GM23338 (cell line): ENCODE data around the gene RPL14. TPM values are rescaled to one million over a fixed set of nuclear protein-coding genes. Genes with fewer than 3 reads are reported as not detected.
A peak's percentile ranks its signal among the peaks of the same experiment; 100 is the strongest.

ENCODE experiments used
- ATAC-seq: fragments of 200-7000 bp; cut with Tn5 transposase; 3 replicates; pipeline ENCODE4 v1.9.1; 2020
- DNase-seq: peaks from one replicate; pipeline ENCODE4 v3.0.0-alpha.2; 2015; ENCODE audit warnings: low spot score
- H2AFZ ChIP-seq: fragments of 200-600 bp; sonication (generic); 2 replicates; pipeline ENCODE4 v1.8.0; 2016; ENCODE audit warnings: antibody characterized with exemption, mild to moderate bottlenecking, moderate library complexity
- H3F3A ChIP-seq: fragments of 200-600 bp; sonication (generic); replicated peaks from 2 replicates; pipeline ENCODE4 v1.8.0; 2017; ENCODE audit warnings: antibody characterized with exemption, mixed run types, low read depth
- H3K27ac ChIP-seq: fragments of 200-600 bp; sonication (generic); 2 replicates; pipeline ENCODE4 v1.6.1; 2016; ENCODE audit warnings: low read depth
- H3K27me3 ChIP-seq: fragments of 200-600 bp; sonication (generic); 2 replicates; pipeline ENCODE4 v1.8.0; 2016; ENCODE audit warnings: mild to moderate bottlenecking, mixed run types, moderate library complexity; ENCODE audit not compliant: insufficient read depth
- H3K36me3 ChIP-seq: fragments of 200-600 bp; sonication (generic); 2 replicates; pipeline ENCODE4 v1.8.0; 2016; ENCODE audit warnings: mild to moderate bottlenecking; ENCODE audit not compliant: insufficient read depth
- H3K4me1 ChIP-seq: fragments of 200-600 bp; sonication (generic); 2 replicates; pipeline ENCODE4 v1.8.0; 2016; ENCODE audit warnings: mild to moderate bottlenecking, moderate library complexity; ENCODE audit not compliant: insufficient read depth
- H3K4me2 ChIP-seq: fragments of 200-600 bp; sonication (generic); 2 replicates; pipeline ENCODE4 v1.7.1; 2017; ENCODE audit warnings: mixed run types
- H3K4me3 ChIP-seq: fragments of 200-600 bp; sonication (generic); 2 replicates; pipeline ENCODE4 v1.6.1; 2016; ENCODE audit warnings: mixed run types
- H3K79me2 ChIP-seq: fragments of 200-600 bp; sonication (generic); replicated peaks from 2 replicates; pipeline ENCODE4 v1.8.0; 2017; ENCODE audit warnings: mild to moderate bottlenecking; ENCODE audit not compliant: insufficient read depth
- H3K9me2 ChIP-seq: fragments of 200-600 bp; sonication (generic); 2 replicates; pipeline ENCODE4 v1.8.0; 2017; ENCODE audit not compliant: insufficient read depth
- H4K20me1 ChIP-seq: fragments of 200-600 bp; sonication (generic); replicated peaks from 2 replicates; pipeline ENCODE4 v1.8.0; 2017; ENCODE audit warnings: mild to moderate bottlenecking; ENCODE audit not compliant: insufficient read depth
- H3K27ac Mint-ChIP-seq: 2 replicates; pipeline ENCODE4 v1.8.0; 2020; ENCODE audit warnings: inconsistent platforms, mild to moderate bottlenecking, moderate library complexity, mixed read lengths
- H3K27me3 Mint-ChIP-seq: 3 replicates; pipeline ENCODE4 v1.8.0; 2022; ENCODE audit warnings: low read depth, mild to moderate bottlenecking, moderate library complexity, mixed read lengths, inconsistent platforms; ENCODE audit not compliant: insufficient read depth, poor library complexity
- H3K36me3 Mint-ChIP-seq: 3 replicates; pipeline ENCODE4 v1.8.0; 2021; ENCODE audit warnings: low read depth, mild to moderate bottlenecking, inconsistent platforms, moderate library complexity, mixed read lengths
- H3K4me1 Mint-ChIP-seq: 3 replicates; pipeline ENCODE4 v1.8.0; 2020; ENCODE audit warnings: mild to moderate bottlenecking, inconsistent platforms, mixed read lengths
- H3K4me3 Mint-ChIP-seq: 3 replicates; pipeline ENCODE4 v1.8.0; 2021; ENCODE audit warnings: moderate library complexity, mild to moderate bottlenecking, inconsistent platforms, mixed read lengths
- H3K9me3 Mint-ChIP-seq: 3 replicates; pipeline ENCODE4 v1.8.0; 2020; ENCODE audit warnings: moderate library complexity, mild to moderate bottlenecking, inconsistent platforms, mixed read lengths
- EZH2phosphoT487 ChIP-seq: fragments of 200-600 bp; sonication (generic); IDR thresholded peaks from one replicate; pipeline ENCODE4 v1.8.1; 2018; ENCODE audit warnings: antibody characterized with exemption; ENCODE audit not compliant: unreplicated experiment
- JUNB ChIP-seq: IDR thresholded peaks from one replicate; pipeline ENCODE4 v1.6.1; 2016; ENCODE audit warnings: antibody characterized with exemption; ENCODE audit not compliant: unreplicated experiment
- NANOG ChIP-seq: IDR thresholded peaks from 2 replicates; pipeline ENCODE4 v1.6.1; 2016; ENCODE audit warnings: antibody characterized with exemption, borderline replicate concordance
- POLR2AphosphoS5 ChIP-seq: IDR thresholded peaks from 2 replicates; pipeline ENCODE4 v1.6.1; 2016; ENCODE audit warnings: antibody characterized with exemption, low read depth
- STAT1 ChIP-seq: IDR thresholded peaks from one replicate; pipeline ENCODE4 v1.6.1; 2016; ENCODE audit warnings: antibody characterized with exemption; ENCODE audit not compliant: unreplicated experiment
- ZNF331 ChIP-seq: fragments of 250-450 bp; sonication (Bioruptor Pico); IDR thresholded peaks from 2 replicates; pipeline ENCODE4 v1.5.0; 2020; ENCODE audit warnings: low read depth, mild to moderate bottlenecking, moderate library complexity
- polyA plus RNA-seq: library from polyadenylated mRNA; unstranded; fragments of >200 nt; fragmentation: Nextera tagmentation; extraction: Ambion mirVana; gene quantifications from 2 replicates; pipeline ENCODE4 v1.2.1, GENCODE V29; 2016
- total RNA-seq: library from RNA; depleted of rRNA; stranded (reverse); fragments of >200 nt; shearing (Covaris generic); gene quantifications from 2 replicates; pipeline ENCODE4 v1.2.3, GENCODE V29; 2014
- TF ChIP-seq, protein P1 (sequence below): IDR thresholded peaks from one replicate; pipeline ENCODE4 v1.6.1; 2018; ENCODE audit warnings: antibody characterized with exemption; ENCODE audit not compliant: unreplicated experiment
- TF ChIP-seq, protein P2 (sequence below): fragments of 250-450 bp; sonication (Bioruptor Pico); IDR thresholded peaks from 2 replicates; pipeline ENCODE4 v1.5.0; 2020; ENCODE audit warnings: mild to moderate bottlenecking, moderate library complexity

The RPL14 gene
- total and polyA plus RNA-seq, 2 experiments from 2014 or later = 596 to 1,748 TPM

DNA sequence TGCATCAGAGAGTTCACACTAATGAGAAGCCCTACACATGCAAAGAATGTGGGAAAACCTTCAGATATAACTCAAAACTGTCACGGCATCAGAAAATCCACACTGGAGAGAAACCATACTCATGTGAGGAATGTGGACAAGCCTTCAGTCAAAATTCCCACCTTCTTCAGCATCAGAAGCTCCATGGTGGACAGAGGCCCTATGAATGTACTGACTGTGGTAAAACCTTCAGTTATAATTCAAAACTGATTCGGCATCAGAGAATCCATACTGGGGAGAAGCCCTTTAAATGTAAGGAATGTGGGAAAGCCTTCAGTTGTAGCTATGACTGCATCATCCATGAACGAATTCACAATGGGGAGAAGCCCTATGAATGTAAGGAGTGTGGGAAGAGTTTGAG is 30.0 kb downstream of the RPL14 start:
- Mint-ChIP-seq H3K4me1 (no peaks in the 10 kb centered on the region), H3K9me3 (peaks cover 32% of the 10 kb centered on the region), H3K27me3 (no peaks in the 10 kb centered on the region), H3K27ac (no peak overlapping the region), H3K36me3 (peaks cover 72% of the 10 kb centered on the region), H3K4me3 (no peak overlapping the region)
- Histone ChIP-seq H3K36me3 (peaks cover 21% of the 10 kb centered on the region), H3K4me1 (no peaks in the 10 kb centered on the region), H3K79me2 (no peaks in the 10 kb centered on the region), H3K4me2 (no peak overlapping the region), H3K27ac (no peak overlapping the region), H3F3A (no peaks in the 10 kb centered on the region), H3K27me3 (no peaks in the 10 kb centered on the region), H4K20me1 (no peaks in the 10 kb centered on the region), H3K9me2 (no peaks in the 10 kb centered on the region), H3K4me3 (no peak overlapping the region), H2AFZ (no peak overlapping the region)
- DNase-seq (no peak), ATAC-seq (no peak)
- TF ChIP-seq STAT1 = no peak

DNA sequence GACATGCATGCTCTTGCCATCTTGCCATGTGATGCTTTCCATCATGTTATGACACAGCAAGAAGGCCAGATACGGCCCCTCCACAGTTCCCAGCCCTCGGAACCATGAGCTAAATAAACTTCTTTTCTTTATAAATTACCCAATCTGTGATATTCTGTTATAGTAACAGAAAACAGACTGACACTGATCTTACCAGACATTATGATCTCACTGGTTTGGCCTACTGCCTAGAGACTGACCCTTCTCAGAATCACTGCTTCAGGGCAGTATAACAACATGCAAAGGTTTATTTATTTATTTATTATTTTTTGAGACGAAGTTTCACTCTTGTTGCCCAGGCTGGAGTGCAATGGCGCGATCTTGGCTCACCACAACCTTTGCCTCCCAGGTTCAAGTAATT is 33.8 kb downstream of the RPL14 start:
- H3K4me3 Mint-ChIP-seq = no peak overlapping the region
- peaks cover 28% of the 10 kb centered on the region for H3K9me3 Mint-ChIP-seq
- no peak overlapping the region for H3K27ac Mint-ChIP-seq
- peaks cover 40% of the 10 kb centered on the region for H3K36me3 Mint-ChIP-seq
- H3K27me3 Mint-ChIP-seq = peaks cover 4% of the 10 kb centered on the region
- H3K79me2 ChIP-seq = no peaks in the 10 kb centered on the region
- H3K4me1 ChIP-seq = no peaks in the 10 kb centered on the region
- no peak overlapping the region for H3K4me3 ChIP-seq
- no peaks in the 10 kb centered on the region for H3K27me3 ChIP-seq
- peaks cover 14% of the 10 kb centered on the region; the same call in 2 of the 3 replicates for H3K4me1 Mint-ChIP-seq
- no peak overlapping the region for H2AFZ ChIP-seq
- H3F3A ChIP-seq = no peaks in the 10 kb centered on the region
- H3K4me2 ChIP-seq = no peak overlapping the region
- H3K27ac ChIP-seq = no peak overlapping the region
- H4K20me1 ChIP-seq = no peaks in the 10 kb centered on the region
- ATAC-seq = no peak
- no peak for TF ChIP-seq POLR2AphosphoS5
- no peak for TF ChIP-seq EZH2phosphoT487
- no peak for TF ChIP-seq JUNB
- DNase-seq = no peak
- H3K9me2 ChIP-seq = no peaks in the 10 kb centered on the region
- H3K36me3 ChIP-seq = peaks cover 21% of the 10 kb centered on the region

DNA sequence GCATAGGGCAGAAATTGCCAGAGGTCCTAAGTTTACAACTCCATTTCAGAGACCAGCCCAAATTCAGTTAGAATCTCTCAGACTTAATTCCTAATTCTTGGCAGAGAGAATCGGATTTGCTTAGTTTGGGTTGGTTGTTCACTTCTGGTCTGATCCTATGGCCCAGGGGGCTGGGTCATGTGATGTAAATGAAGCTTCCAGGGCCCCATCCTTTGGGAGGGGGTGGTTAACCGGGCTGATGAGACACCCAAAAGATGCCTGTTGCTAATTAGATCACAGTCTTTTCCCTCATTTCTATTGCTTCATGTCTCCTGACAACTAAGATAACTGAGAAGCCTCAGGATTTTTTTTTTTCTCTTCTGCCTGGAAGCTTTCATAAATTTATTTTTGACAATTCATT is 37.6 kb downstream of the RPL14 start:
- no peaks in the 10 kb centered on the region for H3K9me2 ChIP-seq
- Mint-ChIP-seq H3K36me3 (peaks cover 8% of the 10 kb centered on the region; the same call in 2 of the 3 replicates), H3K27ac (no peak overlapping the region; the same call in 1 of the 2 replicates), H3K27me3 (peaks cover 6% of the 10 kb centered on the region), H3K9me3 (peaks cover 3% of the 10 kb centered on the region; the same call in 1 of the 3 replicates), H3K4me1 (peaks cover 14% of the 10 kb centered on the region; the same call in 2 of the 3 replicates), H3K4me3 (no peak overlapping the region)
- no peaks in the 10 kb centered on the region for H4K20me1 ChIP-seq
- H2AFZ ChIP-seq = no peak overlapping the region
- H3K4me1 ChIP-seq = no peaks in the 10 kb centered on the region
- no peak for DNase-seq
- no peaks in the 10 kb centered on the region for H3K79me2 ChIP-seq
- H3K27me3 ChIP-seq = no peaks in the 10 kb centered on the region
- no peaks in the 10 kb centered on the region for H3K36me3 ChIP-seq
- no peaks in the 10 kb centered on the region for H3F3A ChIP-seq
- ATAC-seq = peak; percentile 43; the same call in 2 of the 3 replicates
- no peak overlapping the region for H3K27ac ChIP-seq
- no peak overlapping the region for H3K4me2 ChIP-seq
- no peak overlapping the region for H3K4me3 ChIP-seq
- TF ChIP-seq ZNF331 = no peak
- TF ChIP-seq, protein P1, sequence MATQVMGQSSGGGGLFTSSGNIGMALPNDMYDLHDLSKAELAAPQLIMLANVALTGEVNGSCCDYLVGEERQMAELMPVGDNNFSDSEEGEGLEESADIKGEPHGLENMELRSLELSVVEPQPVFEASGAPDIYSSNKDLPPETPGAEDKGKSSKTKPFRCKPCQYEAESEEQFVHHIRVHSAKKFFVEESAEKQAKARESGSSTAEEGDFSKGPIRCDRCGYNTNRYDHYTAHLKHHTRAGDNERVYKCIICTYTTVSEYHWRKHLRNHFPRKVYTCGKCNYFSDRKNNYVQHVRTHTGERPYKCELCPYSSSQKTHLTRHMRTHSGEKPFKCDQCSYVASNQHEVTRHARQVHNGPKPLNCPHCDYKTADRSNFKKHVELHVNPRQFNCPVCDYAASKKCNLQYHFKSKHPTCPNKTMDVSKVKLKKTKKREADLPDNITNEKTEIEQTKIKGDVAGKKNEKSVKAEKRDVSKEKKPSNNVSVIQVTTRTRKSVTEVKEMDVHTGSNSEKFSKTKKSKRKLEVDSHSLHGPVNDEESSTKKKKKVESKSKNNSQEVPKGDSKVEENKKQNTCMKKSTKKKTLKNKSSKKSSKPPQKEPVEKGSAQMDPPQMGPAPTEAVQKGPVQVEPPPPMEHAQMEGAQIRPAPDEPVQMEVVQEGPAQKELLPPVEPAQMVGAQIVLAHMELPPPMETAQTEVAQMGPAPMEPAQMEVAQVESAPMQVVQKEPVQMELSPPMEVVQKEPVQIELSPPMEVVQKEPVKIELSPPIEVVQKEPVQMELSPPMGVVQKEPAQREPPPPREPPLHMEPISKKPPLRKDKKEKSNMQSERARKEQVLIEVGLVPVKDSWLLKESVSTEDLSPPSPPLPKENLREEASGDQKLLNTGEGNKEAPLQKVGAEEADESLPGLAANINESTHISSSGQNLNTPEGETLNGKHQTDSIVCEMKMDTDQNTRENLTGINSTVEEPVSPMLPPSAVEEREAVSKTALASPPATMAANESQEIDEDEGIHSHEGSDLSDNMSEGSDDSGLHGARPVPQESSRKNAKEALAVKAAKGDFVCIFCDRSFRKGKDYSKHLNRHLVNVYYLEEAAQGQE = no peak
- no peak for TF ChIP-seq EZH2phosphoT487
- TF ChIP-seq NANOG = no peak
- TF ChIP-seq, protein P2, sequence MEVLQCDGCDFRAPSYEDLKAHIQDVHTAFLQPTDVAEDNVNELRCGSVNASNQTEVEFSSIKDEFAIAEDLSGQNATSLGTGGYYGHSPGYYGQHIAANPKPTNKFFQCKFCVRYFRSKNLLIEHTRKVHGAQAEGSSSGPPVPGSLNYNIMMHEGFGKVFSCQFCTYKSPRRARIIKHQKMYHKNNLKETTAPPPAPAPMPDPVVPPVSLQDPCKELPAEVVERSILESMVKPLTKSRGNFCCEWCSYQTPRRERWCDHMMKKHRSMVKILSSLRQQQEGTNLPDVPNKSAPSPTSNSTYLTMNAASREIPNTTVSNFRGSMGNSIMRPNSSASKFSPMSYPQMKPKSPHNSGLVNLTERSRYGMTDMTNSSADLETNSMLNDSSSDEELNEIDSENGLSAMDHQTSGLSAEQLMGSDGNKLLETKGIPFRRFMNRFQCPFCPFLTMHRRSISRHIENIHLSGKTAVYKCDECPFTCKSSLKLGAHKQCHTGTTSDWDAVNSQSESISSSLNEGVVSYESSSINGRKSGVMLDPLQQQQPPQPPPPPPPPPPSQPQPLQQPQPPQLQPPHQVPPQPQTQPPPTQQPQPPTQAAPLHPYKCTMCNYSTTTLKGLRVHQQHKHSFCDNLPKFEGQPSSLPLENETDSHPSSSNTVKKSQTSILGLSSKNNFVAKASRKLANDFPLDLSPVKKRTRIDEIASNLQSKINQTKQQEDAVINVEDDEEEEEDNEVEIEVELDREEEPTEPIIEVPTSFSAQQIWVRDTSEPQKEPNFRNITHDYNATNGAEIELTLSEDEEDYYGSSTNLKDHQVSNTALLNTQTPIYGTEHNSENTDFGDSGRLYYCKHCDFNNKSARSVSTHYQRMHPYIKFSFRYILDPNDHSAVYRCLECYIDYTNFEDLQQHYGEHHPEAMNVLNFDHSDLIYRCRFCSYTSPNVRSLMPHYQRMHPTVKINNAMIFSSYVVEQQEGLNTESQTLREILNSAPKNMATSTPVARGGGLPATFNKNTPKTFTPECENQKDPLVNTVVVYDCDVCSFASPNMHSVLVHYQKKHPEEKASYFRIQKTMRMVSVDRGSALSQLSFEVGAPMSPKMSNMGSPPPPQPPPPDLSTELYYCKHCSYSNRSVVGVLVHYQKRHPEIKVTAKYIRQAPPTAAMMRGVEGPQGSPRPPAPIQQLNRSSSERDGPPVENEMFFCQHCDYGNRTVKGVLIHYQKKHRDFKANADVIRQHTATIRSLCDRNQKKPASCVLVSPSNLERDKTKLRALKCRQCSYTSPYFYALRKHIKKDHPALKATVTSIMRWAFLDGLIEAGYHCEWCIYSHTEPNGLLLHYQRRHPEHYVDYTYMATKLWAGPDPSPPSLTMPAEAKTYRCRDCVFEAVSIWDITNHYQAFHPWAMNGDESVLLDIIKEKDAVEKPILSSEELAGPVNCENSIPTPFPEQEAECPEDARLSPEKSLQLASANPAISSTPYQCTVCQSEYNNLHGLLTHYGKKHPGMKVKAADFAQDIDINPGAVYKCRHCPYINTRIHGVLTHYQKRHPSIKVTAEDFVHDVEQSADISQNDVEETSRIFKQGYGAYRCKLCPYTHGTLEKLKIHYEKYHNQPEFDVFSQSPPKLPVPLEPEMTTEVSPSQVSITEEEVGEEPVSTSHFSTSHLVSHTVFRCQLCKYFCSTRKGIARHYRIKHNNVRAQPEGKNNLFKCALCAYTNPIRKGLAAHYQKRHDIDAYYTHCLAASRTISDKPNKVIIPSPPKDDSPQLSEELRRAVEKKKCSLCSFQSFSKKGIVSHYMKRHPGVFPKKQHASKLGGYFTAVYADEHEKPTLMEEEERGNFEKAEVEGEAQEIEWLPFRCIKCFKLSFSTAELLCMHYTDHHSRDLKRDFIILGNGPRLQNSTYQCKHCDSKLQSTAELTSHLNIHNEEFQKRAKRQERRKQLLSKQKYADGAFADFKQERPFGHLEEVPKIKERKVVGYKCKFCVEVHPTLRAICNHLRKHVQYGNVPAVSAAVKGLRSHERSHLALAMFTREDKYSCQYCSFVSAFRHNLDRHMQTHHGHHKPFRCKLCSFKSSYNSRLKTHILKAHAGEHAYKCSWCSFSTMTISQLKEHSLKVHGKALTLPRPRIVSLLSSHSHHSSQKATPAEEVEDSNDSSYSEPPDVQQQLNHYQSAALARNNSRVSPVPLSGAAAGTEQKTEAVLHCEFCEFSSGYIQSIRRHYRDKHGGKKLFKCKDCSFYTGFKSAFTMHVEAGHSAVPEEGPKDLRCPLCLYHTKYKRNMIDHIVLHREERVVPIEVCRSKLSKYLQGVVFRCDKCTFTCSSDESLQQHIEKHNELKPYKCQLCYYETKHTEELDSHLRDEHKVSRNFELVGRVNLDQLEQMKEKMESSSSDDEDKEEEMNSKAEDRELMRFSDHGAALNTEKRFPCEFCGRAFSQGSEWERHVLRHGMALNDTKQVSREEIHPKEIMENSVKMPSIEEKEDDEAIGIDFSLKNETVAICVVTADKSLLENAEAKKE (CRISPR knock-in tag) = no peak
